HCT116 (cell line): ENCODE measurements around the gene DCAF5. TPM values are rescaled to one million over a fixed set of nuclear protein-coding genes. Genes with fewer than 3 reads are reported as not detected.

Experiments
- ATAC-seq: fragments of 200-7000 bp; cut with Tn5 transposase; 2 replicates; pipeline ENCODE4 v1.9.1; 2020; ENCODE audit warnings: mild to moderate bottlenecking, moderate library complexity
- BruUV-seq: library from RNA; stranded (reverse); fragments of 400-500 nt; replicated peaks from 2 replicates; lab custom pipeline; 2021; lab: Mats Ljungman, UMichigan
- CTCF ChIA-PET: fragments of 300-600 bp; sonication (Branson Sonifier 250); formaldehyde crosslinking; loops from one replicate; lab custom pipeline; 2021; ENCODE audit warnings: antibody characterized with exemption; lab: Charles Lee
- POLR2A ChIA-PET: fragments of 300-600, 350-600 bp; sonication (Branson Sonifier 250); formaldehyde crosslinking; loops from one replicate; lab custom pipeline; 2021; ENCODE audit warnings: antibody characterized with exemption; lab: Charles Lee
- RAD21 ChIA-PET, 2 experiments: fragments of 300-600 bp; sonication (Branson Sonifier 250); formaldehyde crosslinking; loops; one replicate each; lab custom pipeline; 2023; ENCODE audit warnings: low total read pairs in 2 of 2; ENCODE audit not compliant: uncharacterized antibody in 2 of 2, unreplicated experiment in 2 of 2, low non-redundant PET in 1 of 2; lab: Charles Lee
- DNase-seq: peaks from one replicate; pipeline ENCODE4 v3.0.0-alpha.2; 2010; ENCODE audit warnings: low read depth, low spot score
- H2AFZ ChIP-seq: fragments of 200-600 bp; shearing (Covaris generic), sonication (generic); 2 replicates; pipeline ENCODE4 v1.6.1; 2017; ENCODE audit warnings: low read depth, mixed run types, mixed read lengths, antibody characterized with exemption, low read length; ENCODE audit not compliant: poor library complexity, severe bottlenecking
- H3K27ac ChIP-seq: 2 replicates; pipeline ENCODE4 v1.5.1; 2012; ENCODE audit warnings: low read depth, low read length
- H3K27me3 ChIP-seq: fragments of 200-600 bp; sonication (generic); 2 replicates; pipeline ENCODE4 v1.6.1; 2016; ENCODE audit warnings: mixed run types, low read length, mixed read lengths; ENCODE audit not compliant: insufficient read depth
- H3K36me3 ChIP-seq, 2 experiments: fragments of 200-500 bp in 1 of 2; fragments of 200-600 bp in 1 of 2; sonication (Bioruptor generic) in 1 of 2; sonication (generic) in 1 of 2; 2 replicates each; pipeline versions ENCODE4 v1.5.1 to v1.6.1; 2014 to 2016; ENCODE audit warnings: low read length in 2 of 2, inconsistent platforms in 1 of 2, mixed read lengths in 1 of 2, mixed run types in 1 of 2; ENCODE audit not compliant: insufficient read depth in 2 of 2, control insufficient read depth in 1 of 2
- H3K4me1 ChIP-seq, 2 experiments: fragments of 200-600 bp in 1 of 2; sonication (generic) in 1 of 2; 2 replicates each; pipeline versions ENCODE4 v1.5.1 to v1.6.1; 2012 to 2017; ENCODE audit warnings: low read length in 2 of 2, inconsistent platforms in 1 of 2, mild to moderate bottlenecking in 1 of 2, mixed read lengths in 1 of 2, mixed run types in 1 of 2, moderate library complexity in 1 of 2; ENCODE audit not compliant: insufficient read depth in 2 of 2, control insufficient read depth in 1 of 2
- H3K4me2 ChIP-seq: fragments of 200-600 bp; sonication (generic); 2 replicates; pipeline ENCODE4 v1.6.1; 2017; ENCODE audit warnings: mixed run types, low read length, mixed read lengths
- H3K4me3 ChIP-seq, 2 experiments: fragments of 200-600 bp in 1 of 2; sonication (generic) in 1 of 2; replicated peaks in 1 of 2; 2 replicates each; pipeline ENCODE4 v1.5.1; 2011 to 2016; ENCODE audit warnings: low read length in 2 of 2, control low read depth in 1 of 2, low read depth in 1 of 2, mild to moderate bottlenecking in 1 of 2, mixed read lengths in 1 of 2, mixed run types in 1 of 2
- H3K79me2 ChIP-seq: fragments of 200-600 bp; sonication (generic); 2 replicates; pipeline ENCODE4 v1.6.1; 2017; ENCODE audit warnings: mild to moderate bottlenecking, mixed run types, low read length, moderate library complexity, mixed read lengths; ENCODE audit not compliant: insufficient read depth
- H3K9ac ChIP-seq: fragments of 200-600 bp; sonication (generic); 2 replicates; pipeline ENCODE4 v1.6.1; 2016; ENCODE audit warnings: low read length, mixed read lengths
- H3K9me2 ChIP-seq: fragments of 200-600 bp; sonication (generic), shearing (Covaris generic); 2 replicates; pipeline ENCODE4 v1.6.1; 2017; ENCODE audit warnings: mixed run types, mild to moderate bottlenecking, moderate library complexity; ENCODE audit not compliant: insufficient read depth
- H3K9me3 ChIP-seq, 2 experiments: fragments of 200-500 bp in 1 of 2; fragments of 200-600 bp in 1 of 2; sonication (Bioruptor generic) in 1 of 2; sonication (generic) in 1 of 2; 2 replicates each; pipeline ENCODE4 v1.6.1; 2014 to 2017; ENCODE audit warnings: low read length in 2 of 2, mixed read lengths in 2 of 2, inconsistent platforms in 1 of 2, low read depth in 1 of 2, mild to moderate bottlenecking in 1 of 2, mixed run types in 1 of 2, moderate library complexity in 1 of 2; ENCODE audit not compliant: control insufficient read depth in 1 of 2, insufficient read depth in 1 of 2
- H4K20me1 ChIP-seq: fragments of 200-600 bp; sonication (generic), shearing (Covaris generic); 2 replicates; pipeline ENCODE4 v1.6.1; 2017; ENCODE audit warnings: mixed run types, mild to moderate bottlenecking, moderate library complexity; ENCODE audit not compliant: insufficient read depth
- CEBPB ChIP-seq: IDR thresholded peaks from 2 replicates; pipeline ENCODE4 v1.6.1; 2012; ENCODE audit warnings: low read depth
- EGR1 ChIP-seq: IDR thresholded peaks from 2 replicates; pipeline ENCODE4 v1.6.1; 2012; ENCODE audit warnings: low read depth
- ELF1 ChIP-seq: IDR thresholded peaks from 2 replicates; pipeline ENCODE4 v1.6.1; 2012; ENCODE audit warnings: low read depth, borderline replicate concordance
- POLR2A ChIP-seq: IDR thresholded peaks from 2 replicates; pipeline ENCODE4 v1.7.0; 2011; ENCODE audit warnings: borderline replicate concordance; ENCODE audit not compliant: insufficient read depth, insufficient read length; ENCODE audit errors: extremely low read depth
- RAD21 ChIP-seq: IDR thresholded peaks from 2 replicates; pipeline ENCODE4 v1.6.1; 2012; ENCODE audit warnings: low read depth, mild to moderate bottlenecking
- SIN3A ChIP-seq: IDR thresholded peaks from 2 replicates; pipeline ENCODE4 v1.6.1; 2012; ENCODE audit warnings: low read depth
- intact Hi-C: fragments of 100-400 bp; cut with micrococcal nuclease; formaldehyde crosslinking; loops from 2 replicates; pipeline ENCODE4 v1.10.0; 2022
- total RNA-seq: library from RNA; stranded (reverse); gene quantifications from one replicate; pipeline ENCODE4 v1.2.1, GENCODE V29; 2021; ENCODE audit not compliant: unreplicated experiment
- TF ChIP-seq, protein P1 (sequence below), 3 experiments: fragments of 200-600 bp in 1 of 3; sonication (generic) in 1 of 3; IDR thresholded peaks in 2 of 3; conservative IDR thresholded peaks in 1 of 3; 2 replicates each; pipeline ENCODE4 v1.5.1; 2012 to 2017; ENCODE audit warnings: low read depth in 2 of 3, low read length in 2 of 3, antibody characterized with exemption in 1 of 3, borderline replicate concordance in 1 of 3, control low read depth in 1 of 3, mild to moderate bottlenecking in 1 of 3, mixed read lengths in 1 of 3, mixed run types in 1 of 3, moderate library complexity in 1 of 3; ENCODE audit not compliant: insufficient read depth in 1 of 3
- TF ChIP-seq, protein P2 (sequence below): IDR thresholded peaks from 2 replicates; pipeline ENCODE4 v1.6.1; 2012

The DCAF5 gene
- total RNA-seq, 1 experiment from 2014 or later, result 27.1 TPM

DNA sequence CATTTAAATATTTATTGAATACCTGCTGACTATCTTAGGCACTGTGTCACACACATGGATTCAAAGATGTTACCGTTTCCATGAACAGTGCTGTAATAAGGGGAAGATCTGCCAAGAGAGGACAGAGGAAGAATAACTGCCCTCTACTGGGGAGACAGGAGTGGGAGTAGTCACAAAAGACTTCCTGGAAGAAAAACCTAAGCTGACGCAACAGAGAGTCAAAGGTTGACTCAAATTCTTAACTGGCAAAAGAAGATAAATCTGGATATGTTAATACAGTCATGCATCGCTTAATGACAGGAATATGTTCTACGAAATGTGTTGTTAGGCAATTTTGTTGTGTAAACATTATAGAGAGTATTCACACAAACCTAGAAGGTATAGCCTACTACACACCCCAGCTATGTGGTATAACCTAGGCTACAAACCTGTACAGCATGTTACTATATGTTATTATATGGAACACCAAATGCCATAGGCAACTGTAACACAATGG, 51.5 kb downstream of the DCAF5 start:
- Histone ChIP-seq H3K9ac (no peak overlapping the region), H3K4me3 (no peak overlapping the region), H2AFZ (no peak overlapping the region), H3K4me1 (peaks cover 4 to 5% of the 10 kb centered on the region in 2 experiments; a peak in 3 of 4 replicates), H3K4me2 (no peak overlapping the region), H3K27ac (no peak overlapping the region), H3K9me3 (no peaks in the 10 kb centered on the region), H4K20me1 (no peaks in the 10 kb centered on the region), H3K9me2 (no peaks in the 10 kb centered on the region), H3K79me2 (no peaks in the 10 kb centered on the region), H3K36me3 (no peaks in the 10 kb centered on the region)
- DNase-seq, result peak; percentile 21
- intact Hi-C loops, result loop anchor here (10.0 kb wide), 1 partner anchor 1177 kb away; no protein-coding TSS in a partner anchor
- ChIA-PET CTCF (interaction anchor here (0.6 to 1.9 kb wide), 5 partner anchors 11 to 238 kb away, joined by 3 to 9 read pairs (median 8); no protein-coding TSS in a partner anchor), RAD21 (interaction anchor here in 1 of 2 experiments (0.6 kb wide), 1 partner anchor 604 kb away, joined by 3 read pairs; no protein-coding TSS in a partner anchor)
- no TSS peak for BruUV-seq
- no peak for TF ChIP-seq POLR2A
- TF ChIP-seq ELF1, result 0 out of 2 replicates have a peak, but pooled peaks have one; percentile 25
- peak; percentile 46 for TF ChIP-seq RAD21
- TF ChIP-seq SIN3A, result no peak
- TF ChIP-seq CEBPB, result peak; percentile 72
- TF ChIP-seq, protein P1, sequence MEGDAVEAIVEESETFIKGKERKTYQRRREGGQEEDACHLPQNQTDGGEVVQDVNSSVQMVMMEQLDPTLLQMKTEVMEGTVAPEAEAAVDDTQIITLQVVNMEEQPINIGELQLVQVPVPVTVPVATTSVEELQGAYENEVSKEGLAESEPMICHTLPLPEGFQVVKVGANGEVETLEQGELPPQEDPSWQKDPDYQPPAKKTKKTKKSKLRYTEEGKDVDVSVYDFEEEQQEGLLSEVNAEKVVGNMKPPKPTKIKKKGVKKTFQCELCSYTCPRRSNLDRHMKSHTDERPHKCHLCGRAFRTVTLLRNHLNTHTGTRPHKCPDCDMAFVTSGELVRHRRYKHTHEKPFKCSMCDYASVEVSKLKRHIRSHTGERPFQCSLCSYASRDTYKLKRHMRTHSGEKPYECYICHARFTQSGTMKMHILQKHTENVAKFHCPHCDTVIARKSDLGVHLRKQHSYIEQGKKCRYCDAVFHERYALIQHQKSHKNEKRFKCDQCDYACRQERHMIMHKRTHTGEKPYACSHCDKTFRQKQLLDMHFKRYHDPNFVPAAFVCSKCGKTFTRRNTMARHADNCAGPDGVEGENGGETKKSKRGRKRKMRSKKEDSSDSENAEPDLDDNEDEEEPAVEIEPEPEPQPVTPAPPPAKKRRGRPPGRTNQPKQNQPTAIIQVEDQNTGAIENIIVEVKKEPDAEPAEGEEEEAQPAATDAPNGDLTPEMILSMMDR (IDR thresholded peaks at IDR 0.05 in 2 of 3, conservative IDR thresholded peaks at IDR 0.05 in 1 of 3; ENCODE audit: borderline replicate concordance in 1 of 3, insufficient read depth in 1 of 3, low read depth in 2 of 3, low read length in 2 of 3), result peak; percentile 35 to 66 (median 60); a peak in 5 of 6 replicates
- TF ChIP-seq, all 23 proteins: peak for 4
- ATAC-seq, result peak; percentile 76
- POLR2A ChIA-PET, result no interaction called here
- no peaks in the 10 kb centered on the region for H3K27me3 ChIP-seq

DNA sequence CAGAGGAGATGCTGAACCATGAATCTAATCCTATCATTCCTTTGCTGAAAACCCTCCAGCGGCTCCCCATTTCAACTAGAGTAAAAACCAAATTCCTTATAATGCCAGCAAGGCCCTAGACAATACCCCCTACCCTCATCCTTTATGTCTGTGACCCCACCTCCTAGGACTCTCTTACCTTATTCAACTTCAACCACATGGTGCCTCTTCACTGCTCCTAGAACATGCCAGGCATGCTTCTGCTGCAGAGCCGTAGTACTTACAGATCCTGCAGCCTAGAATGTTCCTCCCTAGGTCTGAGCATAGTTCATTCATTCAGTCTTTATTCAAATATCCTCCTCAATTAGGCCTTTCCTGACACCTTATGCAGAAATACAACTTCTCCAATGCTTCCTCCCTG, 54.9 kb downstream of the DCAF5 start:
- RAD21 ChIA-PET, result no interaction called here
- POLR2A ChIA-PET, result no interaction called here
- no peak for ATAC-seq

More for the DNA sequence above, 54.9 kb downstream of the DCAF5 start:
- Histone ChIP-seq H3K9ac (no peak overlapping the region), H3K4me2 (no peak overlapping the region), H3K9me2 (no peaks in the 10 kb centered on the region), H3K4me3 (no peak overlapping the region), H4K20me1 (no peaks in the 10 kb centered on the region), H3K79me2 (no peaks in the 10 kb centered on the region), H2AFZ (no peak overlapping the region), H3K4me1 (no peaks in the 10 kb centered on the region), H3K9me3 (no peaks in the 10 kb centered on the region), H3K27me3 (no peaks in the 10 kb centered on the region), H3K27ac (no peak overlapping the region), H3K36me3 (no peaks in the 10 kb centered on the region)
- TF ChIP-seq, protein P2, sequence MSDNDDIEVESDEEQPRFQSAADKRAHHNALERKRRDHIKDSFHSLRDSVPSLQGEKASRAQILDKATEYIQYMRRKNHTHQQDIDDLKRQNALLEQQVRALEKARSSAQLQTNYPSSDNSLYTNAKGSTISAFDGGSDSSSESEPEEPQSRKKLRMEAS, result no peak
- TF ChIP-seq ELF1, result no peak
- TF ChIP-seq CEBPB, result no peak
- no peak for TF ChIP-seq EGR1
- no peak for TF ChIP-seq SIN3A
- intact Hi-C loops, result no loop called here
- CTCF ChIA-PET, result no interaction called here
- BruUV-seq, result no TSS peak
- DNase-seq, result no peak
